Mesodermal cell (in vitro differentiated cells): ENCODE measurements around the gene CAPN5. TPM values are rescaled to one million over a fixed set of nuclear protein-coding genes. Genes with fewer than 3 reads are reported as not detected.
"Not testable (repeated sequence)": the region's sequence is repeated elsewhere in the genome, so short reads cannot be mapped to it uniquely, and the experiment has no call there.

Experiments
- H3K27ac ChIP-seq: 2 replicates; pipeline ENCODE4 v1.7.0; 2013; ENCODE audit warnings: mild to moderate bottlenecking, low read depth, low read length, moderate library complexity; ENCODE audit not compliant: severe bottlenecking
- H3K36me3 ChIP-seq: 2 replicates; pipeline ENCODE4 v1.7.1; 2013; ENCODE audit warnings: mild to moderate bottlenecking, low read length, moderate library complexity; ENCODE audit not compliant: control insufficient read depth, insufficient read depth
- H3K4me1 ChIP-seq: one replicate; pipeline ENCODE4 v1.7.1; 2013; ENCODE audit warnings: mild to moderate bottlenecking, low read length; ENCODE audit not compliant: insufficient read depth, control insufficient read depth, poor library complexity, severe bottlenecking
- H3K4me3 ChIP-seq: 2 replicates; pipeline ENCODE4 v1.7.0; 2013; ENCODE audit warnings: low read length, control low read depth, mild to moderate bottlenecking; ENCODE audit not compliant: insufficient read depth, poor library complexity, severe bottlenecking; ENCODE audit errors: extremely low read depth
- H3K9me3 ChIP-seq: 2 replicates; pipeline ENCODE4 v1.7.1; 2013; ENCODE audit warnings: mild to moderate bottlenecking, low read length, moderate library complexity; ENCODE audit not compliant: control insufficient read depth
- WGBS, 2 experiments: methylation state at CpG; one replicate each; pipeline ENCODE4 v1.1.5; 2013; ENCODE audit warnings: missing lambda C conversion rate in 2 of 2; ENCODE audit not compliant: insufficient coverage in 2 of 2; 5-methylcytosine and 5-hydroxymethylcytosine counted together
- polyA plus RNA-seq, 2 experiments: library from polyadenylated mRNA; stranded (reverse); fragments of 50-300 nt; gene quantifications; one replicate each; pipeline ENCODE4 v1.2.3, GENCODE V29; 2013

CAPN5 gene
- polyA plus RNA-seq (2013, experiment 1 of 2): 37.2 TPM
- polyA plus RNA-seq (2013, experiment 2 of 2): 32.1 TPM

- Histone ChIP-seq H3K36me3 (no peaks in the 10 kb centered on the region), H3K4me3 (peak within 1 kb of the TSS; percentile 66), H3K27ac (peak within 1 kb of the TSS; percentile 93), H3K4me1 (peaks cover 22% of the 10 kb centered on the region), H3K9me3 (no peaks in the 10 kb centered on the region)
- WGBS, 2 experiments: 2 to 3% methylated on average over 48 to 51 of the region's 69 CpGs
These were observed at the start of gene CAPN5 for GRCh38 chr11:77066229-77067042. Gene CAPN5 (plus strand): TSS chr11:77066971. CDS start chr11:77084887, 17,916 bp downstream.

- H3K9me3 ChIP-seq, H3K36me3 ChIP-seq, H3K27ac ChIP-seq, H3K4me3 ChIP-seq: not testable (repeated sequence)
- peaks cover 16% of the 10 kb centered on the region for H3K4me1 ChIP-seq
- WGBS, 2 experiments: 100% methylated on average over 1 of the region's 2 CpGs; no CpG with 5 or more reads in 1 of the 2 experiments
These were observed 48.3 kb upstream of the CAPN5 start for GRCh38 chr11:77018396-77018924.

GRCh38 chr11:77019976-77020595 is 46.7 kb upstream of the CAPN5 start:
- WGBS, 2 experiments: 77 to 92% methylated on average over 1 of the region's 2 CpGs
- H3K4me1 ChIP-seq: peaks cover 16% of the 10 kb centered on the region
- H3K4me3 ChIP-seq: no peak overlapping the region
- H3K27ac ChIP-seq: peak overlapping the region; percentile 38
- no peaks in the 10 kb centered on the region for H3K9me3 ChIP-seq
- H3K36me3 ChIP-seq: no peaks in the 10 kb centered on the region

- Histone ChIP-seq H3K36me3 (no peaks in the 10 kb centered on the region), H3K9me3 (no peaks in the 10 kb centered on the region), H3K4me3 (no peak overlapping the region), H3K27ac (no peak overlapping the region), H3K4me1 (peaks cover 16% of the 10 kb centered on the region)
- WGBS, 2 experiments: 86 to 100% methylated on average over 1 of the region's 2 CpGs
These were observed 46.0 kb upstream of the CAPN5 start for GRCh38 chr11:77020734-77021133.

- peaks cover 16% of the 10 kb centered on the region for H3K4me1 ChIP-seq
- H3K9me3 ChIP-seq: no peaks in the 10 kb centered on the region
- no peaks in the 10 kb centered on the region for H3K36me3 ChIP-seq
- no peak overlapping the region for H3K4me3 ChIP-seq
- H3K27ac ChIP-seq: no peak overlapping the region
These were observed 42.0 kb upstream of the CAPN5 start for GRCh38 chr11:77024745-77025144.

GRCh38 chr11:77026221-77026620 is 40.5 kb upstream of the CAPN5 start:
- no peaks in the 10 kb centered on the region for H3K9me3 ChIP-seq
- H3K36me3 ChIP-seq: no peaks in the 10 kb centered on the region
- no CpG with 5 or more reads among the region's 3 CpGs for WGBS, 2 experiments
- H3K4me3 ChIP-seq: no peak overlapping the region
- no peak overlapping the region for H3K27ac ChIP-seq
- peaks cover 2% of the 10 kb centered on the region for H3K4me1 ChIP-seq

- WGBS, 2 experiments: no CpG with 5 or more reads among the region's 2 CpGs
- Histone ChIP-seq H3K9me3 (no peaks in the 10 kb centered on the region), H3K36me3 (no peaks in the 10 kb centered on the region), H3K27ac (no peak overlapping the region), H3K4me1 (no peaks in the 10 kb centered on the region), H3K4me3 (no peak overlapping the region)
These were observed 40.0 kb upstream of the CAPN5 start for GRCh38 chr11:77026743-77027142.

GRCh38 chr11:77027275-77027674 is 39.5 kb upstream of the CAPN5 start:
- WGBS, 2 experiments: 100% methylated on average over 1 of the region's 1 CpG; no CpG with 5 or more reads in 1 of the 2 experiments
- Histone ChIP-seq H3K36me3 (no peaks in the 10 kb centered on the region), H3K9me3 (no peaks in the 10 kb centered on the region), H3K27ac (no peak overlapping the region), H3K4me3 (no peak overlapping the region), H3K4me1 (no peaks in the 10 kb centered on the region)

- no peak overlapping the region for H3K27ac ChIP-seq
- H3K4me1 ChIP-seq: no peaks in the 10 kb centered on the region
- no peaks in the 10 kb centered on the region for H3K36me3 ChIP-seq
- H3K9me3 ChIP-seq: no peaks in the 10 kb centered on the region
- no peak overlapping the region for H3K4me3 ChIP-seq
- 87 to 92% methylated on average over 3 to 6 of the region's 7 CpGs for WGBS, 2 experiments
These were observed 36.9 kb upstream of the CAPN5 start for GRCh38 chr11:77029829-77030228.

- WGBS, 2 experiments: 70 to 88% methylated on average over 8 to 12 of the region's 12 CpGs
- Histone ChIP-seq H3K4me3 (no peak overlapping the region), H3K36me3 (no peaks in the 10 kb centered on the region), H3K27ac (no peak overlapping the region), H3K9me3 (no peaks in the 10 kb centered on the region), H3K4me1 (no peaks in the 10 kb centered on the region)
These were observed 35.8 kb upstream of the CAPN5 start for GRCh38 chr11:77030834-77031414.
